PFSK-1 (cell line): ENCODE measurements around the gene MAP1B.

Source experiments
- POLR2AphosphoS5 ChIP-seq: IDR thresholded peaks from 2 replicates; pipeline ENCODE4 v1.6.1; 2012; ENCODE audit warnings: low read depth, mild to moderate bottlenecking, control low read depth, low read length, moderate library complexity
- SIN3A ChIP-seq: IDR thresholded peaks from 2 replicates; pipeline ENCODE4 v1.6.1; 2012; ENCODE audit warnings: mild to moderate bottlenecking, low read length, moderate library complexity, borderline replicate concordance; ENCODE audit not compliant: insufficient read depth
- TAF1 ChIP-seq: IDR thresholded peaks from 2 replicates; pipeline ENCODE4 v1.6.1; 2012; ENCODE audit warnings: low read length, control low read depth, borderline replicate concordance; ENCODE audit not compliant: insufficient read depth

DNA sequence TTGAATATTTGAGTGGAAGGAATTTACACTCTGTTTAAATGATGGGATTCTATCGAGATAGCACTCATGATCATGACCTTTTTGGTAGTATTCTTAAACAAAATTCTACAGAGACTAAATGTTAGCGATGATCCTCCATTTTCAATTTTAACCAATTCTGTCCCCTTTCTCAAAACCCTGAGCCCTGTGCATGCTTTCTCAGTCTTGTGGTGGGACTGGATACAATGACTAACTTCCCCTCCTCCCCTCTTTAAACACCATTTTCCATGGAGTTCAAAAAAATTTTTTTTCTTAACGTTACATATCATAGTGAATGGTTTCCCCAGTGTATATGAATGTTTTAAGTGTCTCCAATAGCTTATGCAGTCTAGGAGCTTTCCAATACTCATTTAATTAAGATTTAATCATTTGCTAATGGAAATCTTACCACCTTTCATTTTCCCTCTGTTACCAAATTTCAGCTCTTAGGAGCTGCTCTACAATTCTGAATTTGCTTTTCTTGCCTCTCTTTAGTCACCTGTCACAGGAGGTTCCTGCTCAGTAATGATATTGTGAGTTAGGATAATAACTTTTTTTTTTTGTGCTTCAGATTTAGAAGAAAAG is 101.2 kb downstream of the MAP1B start:
- TF ChIP-seq POLR2AphosphoS5 (no peak), TAF1 (no peak), SIN3A (no peak)
